Right cardiac atrium (tissue), 5 donors: ENCODE results near the gene UBE2V1. TPM values are rescaled to one million over a fixed set of nuclear protein-coding genes. Genes with fewer than 3 reads are reported as not detected.
A peak's percentile ranks its signal among the peaks of the same experiment; 100 is the strongest.
"Not testable (repeated sequence)": the region's sequence is repeated elsewhere in the genome, so short reads cannot be mapped to it uniquely, and the experiment has no call there.

Experiments used
- ATAC-seq, 2 donors: fragments of 200-7000 bp; cut with Tn5 transposase; one replicate each; pipeline versions ENCODE4 v1.8.0 to v1.9.1; 2020; ENCODE audit warnings: moderate library complexity in 2 of 2, mild to moderate bottlenecking in 1 of 2
- DNase-seq, 3 donors: peaks; one replicate each; pipeline ENCODE4 v3.0.0-alpha.2; 2020
- H3K27ac ChIP-seq: one replicate; pipeline ENCODE4 v1.5.1; 2013; ENCODE audit warnings: mild to moderate bottlenecking, low read length, control low read depth, moderate library complexity
- H3K27me3 ChIP-seq: one replicate; pipeline ENCODE4 v1.6.1; 2013; ENCODE audit not compliant: control insufficient read depth, insufficient read depth
- H3K4me1 ChIP-seq: one replicate; pipeline ENCODE4 v1.6.1; 2013; ENCODE audit warnings: low read length; ENCODE audit not compliant: control insufficient read depth, insufficient read depth
- H3K4me3 ChIP-seq: one replicate; pipeline ENCODE4 v1.5.1; 2013; ENCODE audit warnings: low read length, control low read depth
- H3K9me3 ChIP-seq: one replicate; pipeline ENCODE4 v1.6.1; 2013; ENCODE audit warnings: low read length; ENCODE audit not compliant: control insufficient read depth
- WGBS: extraction: QIAGEN DNeasy Blood & Tissue Kit; methylation state at CpG from one replicate; pipeline ENCODE4 v1.1.7; 2013; 5-methylcytosine and 5-hydroxymethylcytosine counted together
- intact Hi-C, 4 donors: fragments of 100-400 bp; cut with DNase I; formaldehyde crosslinking; loops; one replicate each; pipeline versions ENCODE4 v1.11.0 to v1.14.0; 2022 to 2023
- polyA plus RNA-seq: library from polyadenylated mRNA; stranded (reverse); fragments of 200-250 nt; gene quantifications from one replicate; pipeline ENCODE4 v1.2.3, GENCODE V29; 2013
- total RNA-seq, 4 donors: library from RNA; stranded (reverse); fragmentation: NEBNext Ultra II Directional; extraction: Animal tissue kit (Norgen Biotek cat#: 25700); gene quantifications; one replicate each; pipeline ENCODE4 v1.2.1, GENCODE V29; 2021
- donor health status: healthy with polysubstance abuse.
- donor health status: DM: no; HTN: yes; CAD: no.
- donor health status: DM: no; HTN: no; CAD: no.
- donor health status: DM: no; HTN: yes; CAD: no; lungs with severe emphysema.
- donor health status: DM: yes; HTN: yes; CAD: no.

Gene UBE2V1
- total and polyA plus RNA-seq, 5 donors, result 86.0 to 120 (median 89.0) TPM

DNA sequence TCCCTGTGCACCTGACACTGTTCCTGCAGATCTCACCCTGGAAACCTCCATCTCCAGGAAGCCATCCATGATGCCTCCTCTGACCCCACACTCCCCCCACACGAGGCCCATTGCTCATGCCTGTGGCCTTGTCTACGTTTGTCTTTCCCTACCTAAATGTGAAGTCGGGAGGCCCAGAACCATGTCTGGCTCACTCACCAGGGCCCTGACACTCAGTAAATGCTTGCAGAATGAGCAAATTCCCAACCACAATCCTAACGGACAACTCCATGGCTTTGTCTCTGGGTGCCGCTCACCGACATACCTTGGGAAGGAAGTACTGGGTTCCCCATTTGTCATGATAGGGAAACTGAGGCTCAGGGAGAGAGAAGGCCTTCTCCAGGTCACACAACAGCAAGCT is 33.3 kb upstream of the UBE2V1 start:
- ATAC-seq (no peak), DNase-seq (no peak)
- no peaks in the 10 kb centered on the region for H3K9me3 ChIP-seq
- no peak overlapping the region for H3K4me3 ChIP-seq
- H3K27me3 ChIP-seq, result no peaks in the 10 kb centered on the region
- H3K4me1 ChIP-seq, result peaks cover 13% of the 10 kb centered on the region
- WGBS, result 86% methylated on average over 6 of the region's 6 CpGs
- intact Hi-C loops, result no loop called here
- no peak overlapping the region for H3K27ac ChIP-seq

DNA sequence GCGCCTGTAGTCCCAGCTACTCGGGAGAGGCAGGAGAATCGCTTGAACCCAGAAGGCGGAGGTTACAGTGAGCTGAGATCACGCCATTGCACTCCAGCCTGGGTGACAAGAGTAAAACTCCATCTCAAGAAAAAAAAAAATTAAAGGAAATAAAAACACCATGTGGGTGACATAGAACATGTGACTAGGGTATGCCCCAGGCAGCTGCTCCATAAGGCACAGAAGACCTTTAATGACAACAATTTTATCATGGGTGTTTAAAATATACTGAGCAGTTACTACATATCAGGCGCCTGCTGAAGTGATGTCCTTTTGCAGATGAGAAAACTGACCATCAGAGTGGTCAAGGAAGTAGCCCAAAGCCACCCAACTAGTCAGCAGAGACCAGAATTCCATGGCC is 32.6 kb upstream of the UBE2V1 start:
- intact Hi-C loops, result no loop called here
- DNase-seq (no peak), ATAC-seq (no peak)
- H3K4me3 ChIP-seq, result no peak overlapping the region
- H3K27me3 ChIP-seq, result no peaks in the 10 kb centered on the region
- no peaks in the 10 kb centered on the region for H3K9me3 ChIP-seq
- H3K4me1 ChIP-seq, result peaks cover 13% of the 10 kb centered on the region
- H3K27ac ChIP-seq, result no peak overlapping the region
- WGBS, result 91% methylated on average over 6 of the region's 6 CpGs

DNA sequence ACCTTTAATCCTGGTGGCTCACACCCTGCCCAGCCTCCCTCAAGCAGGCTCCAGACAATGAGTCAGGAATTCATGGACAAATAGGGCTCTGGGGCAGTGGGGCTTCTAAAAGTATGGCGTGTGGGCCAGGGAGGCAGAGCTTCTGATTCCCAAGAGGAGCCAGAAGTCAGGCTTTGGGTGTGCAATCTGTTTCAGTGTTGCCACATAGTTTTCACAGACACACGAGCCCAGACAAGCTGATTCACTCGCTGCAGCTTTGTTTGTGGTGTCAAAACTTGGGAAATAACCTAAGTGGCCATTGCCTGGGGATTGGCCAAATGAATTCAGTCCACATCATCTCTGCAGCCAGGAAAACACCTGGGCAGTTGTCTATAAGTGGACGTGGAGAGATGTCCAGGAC is 31.4 kb upstream of the UBE2V1 start:
- Histone ChIP-seq H3K4me3 (no peak overlapping the region), H3K27ac (no peak overlapping the region), H3K9me3 (no peaks in the 10 kb centered on the region), H3K4me1 (peaks cover 8% of the 10 kb centered on the region), H3K27me3 (no peaks in the 10 kb centered on the region)
- 66% methylated on average over 4 of the region's 4 CpGs for WGBS
- ATAC-seq (peak; percentile 55 to 60), DNase-seq (peak in 2 of 3 donors; percentile 77 to 79)
- intact Hi-C loops, result no loop called here

DNA sequence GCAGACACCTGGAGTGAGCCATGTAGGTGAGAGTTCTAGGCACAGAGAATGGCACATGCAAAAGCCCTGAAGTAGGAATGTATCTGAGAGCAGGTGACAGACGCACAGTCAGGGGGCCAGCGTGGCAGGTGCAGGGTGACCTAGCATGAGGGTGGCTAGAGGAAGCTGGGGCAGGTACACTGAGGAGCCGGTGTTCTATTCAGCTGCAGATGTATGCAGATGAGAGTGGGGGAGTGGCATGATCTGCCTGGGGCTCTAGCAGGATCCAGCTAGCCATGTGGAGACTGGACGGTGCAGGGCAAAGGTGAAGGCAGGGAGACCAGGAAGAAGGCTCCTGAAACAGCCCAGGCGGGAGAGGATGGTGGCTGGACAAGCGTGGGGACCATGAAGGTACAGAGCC is 29.9 kb upstream of the UBE2V1 start:
- ATAC-seq, result no peak
- H3K27me3 ChIP-seq, result no peaks in the 10 kb centered on the region
- H3K4me3 ChIP-seq, result no peak overlapping the region
- no peak for DNase-seq
- peaks cover 11% of the 10 kb centered on the region for H3K4me1 ChIP-seq
- no peaks in the 10 kb centered on the region for H3K9me3 ChIP-seq
- H3K27ac ChIP-seq, result no peak overlapping the region
- intact Hi-C loops, result no loop called here
- 81% methylated on average over 6 of the region's 6 CpGs for WGBS

- 75% methylated on average over 12 of the region's 12 CpGs for WGBS
- Histone ChIP-seq H3K27me3 (no peaks in the 10 kb centered on the region), H3K27ac (no peak overlapping the region), H3K4me1 (peaks cover 14% of the 10 kb centered on the region), H3K4me3 (no peak overlapping the region), H3K9me3 (no peaks in the 10 kb centered on the region)
- intact Hi-C loops, result no loop called here
- peak in 1 of 3 donors; percentile 51 for DNase-seq
- ATAC-seq, result peak in 1 of 2 donors; percentile 80
Observed at GRCh38 chr20:50141811-50142561, 29.0 kb upstream of the UBE2V1 start.

- Histone ChIP-seq H3K27ac (no peak overlapping the region), H3K4me1 (peaks cover 10% of the 10 kb centered on the region), H3K9me3 (no peaks in the 10 kb centered on the region), H3K4me3 (no peak overlapping the region), H3K27me3 (no peaks in the 10 kb centered on the region)
- WGBS, result 89% methylated on average over 6 of the region's 6 CpGs
- intact Hi-C loops, result no loop called here
- no peak for ATAC-seq
- no peak for DNase-seq
Observed at GRCh38 chr20:50141018-50141675, 28.2 kb upstream of the UBE2V1 start.

GRCh38 chr20:50140339-50140859 is 27.4 kb upstream of the UBE2V1 start:
- H3K4me3 ChIP-seq, result no peak overlapping the region
- H3K9me3 ChIP-seq, result no peaks in the 10 kb centered on the region
- intact Hi-C loops, result no loop called here
- ATAC-seq (no peak), DNase-seq (no peak)
- H3K4me1 ChIP-seq, result peaks cover 10% of the 10 kb centered on the region
- 83% methylated on average over 11 of the region's 11 CpGs for WGBS
- no peak overlapping the region for H3K27ac ChIP-seq
- no peaks in the 10 kb centered on the region for H3K27me3 ChIP-seq

- intact Hi-C loops, result no loop called here
- Histone ChIP-seq H3K4me1 (peaks cover 14% of the 10 kb centered on the region), H3K27ac (peak overlapping the region; percentile 79), H3K9me3 (no peaks in the 10 kb centered on the region), H3K27me3 (no peaks in the 10 kb centered on the region), H3K4me3 (no peak overlapping the region)
- ATAC-seq, result peak; percentile 17 to 28
- DNase-seq, result peak; percentile 51 to 78 (median 70)
- 70% methylated on average over 29 of the region's 29 CpGs for WGBS
Observed at GRCh38 chr20:50138479-50139393, 25.8 kb upstream of the UBE2V1 start.

GRCh38 chr20:50138120-50138478 is 25.1 kb upstream of the UBE2V1 start:
- Histone ChIP-seq H3K27me3 (no peaks in the 10 kb centered on the region), H3K9me3 (no peaks in the 10 kb centered on the region), H3K4me1 (peaks cover 19% of the 10 kb centered on the region), H3K27ac (peak overlapping the region; percentile 79), H3K4me3 (no peak overlapping the region)
- 75% methylated on average over 5 of the region's 5 CpGs for WGBS
- ATAC-seq (peak; percentile 28 to 44), DNase-seq (peak in 2 of 3 donors; percentile 63 to 73)
- intact Hi-C loops, result no loop called here

GRCh38 chr20:50137702-50138101 is 24.8 kb upstream of the UBE2V1 start:
- Histone ChIP-seq H3K4me1 (peaks cover 19% of the 10 kb centered on the region), H3K27ac (peak overlapping the region; percentile 79)
- H3K9me3 ChIP-seq, H3K4me3 ChIP-seq, H3K27me3 ChIP-seq, intact Hi-C loops: not testable (repeated sequence)
- peak; percentile 25 to 50 for ATAC-seq
- 70% methylated on average over 13 of the region's 13 CpGs for WGBS
- peak; percentile 48 to 72 (median 62) for DNase-seq
